ENCODE data around the gene PEAK1. TPM values are rescaled to one million over a fixed set of nuclear protein-coding genes. Genes with fewer than 3 reads are reported as not detected.
A peak's percentile ranks its signal among the peaks of the same experiment; 100 is the strongest.
"Not testable (repeated sequence)": the region's sequence is repeated elsewhere in the genome, so short reads cannot be mapped to it uniquely, and the experiment has no call there.

Gene PEAK1
- total RNA-seq, 1 experiment from 2014 or later: 21.2 TPM

- no peak overlapping the region for H2BK15ac ChIP-seq (ENCODE audit: low read depth, low read length)
- H3K23me2 ChIP-seq (ENCODE audit: insufficient read length, low read depth, low read length, poor library complexity, severe bottlenecking): no peaks in the 10 kb centered on the region
- no peak overlapping the region for H3T11ph ChIP-seq (ENCODE audit: low read length)
- H3K4ac ChIP-seq (ENCODE audit: low read depth, low read length): no peak overlapping the region
- Mint-ChIP-seq H3K4me3 (no peak overlapping the region), H3K9me3 (peaks cover 15% of the 10 kb centered on the region in 2 experiments; a peak in 4 of 5 replicates), H3K36me3 (ENCODE audit: insufficient read depth in 1 of 3, low read depth in 3 of 3) (peaks cover 21 to 29% (median 23%) of the 10 kb centered on the region in 3 experiments), H3K4me1 (peaks cover 22 to 38% of the 10 kb centered on the region in 2 experiments), H3K27me3 (ENCODE audit: low read depth) (no peaks in the 10 kb centered on the region), H3K27ac (peak overlapping the region in 2 of 3 experiments; percentile 12 to 94; a peak in 3 of 7 replicates)
- no peaks in the 10 kb centered on the region for H3K9me3 ChIP-seq (ENCODE audit: control insufficient read depth, low read depth, low read length)
- H2AK5ac ChIP-seq (ENCODE audit: insufficient read length, low read length): no peak overlapping the region
- H3K4me2 ChIP-seq (ENCODE audit: insufficient read depth, insufficient read length, low read length): no peak overlapping the region
- no peak overlapping the region for H3K23ac ChIP-seq (ENCODE audit: insufficient read length, low read depth, low read length)
- no peak overlapping the region for H2BK120ac ChIP-seq (ENCODE audit: low read depth, low read length, poor library complexity, severe bottlenecking)
- no peaks in the 10 kb centered on the region for H4K20me1 ChIP-seq (ENCODE audit: control insufficient read depth, insufficient read depth, insufficient read length)
- H2BK20ac ChIP-seq (ENCODE audit: low read depth, low read length, poor library complexity, severe bottlenecking): no peak overlapping the region
- H3K4me1 ChIP-seq (ENCODE audit: insufficient read depth, low read length): no peaks in the 10 kb centered on the region; the same call in 1 of the 2 replicates
- DNase-seq: no peak
- H4K5ac ChIP-seq (ENCODE audit: insufficient read length, low read depth, low read length): no peak overlapping the region
- H2AFZ ChIP-seq (ENCODE audit: low read length): no peak overlapping the region
- no CpG with 5 or more reads among the region's 7 CpGs for WGBS (ENCODE audit: extremely low coverage, insufficient read length, low lambda C conversion rate)
- H3K79me2 ChIP-seq (ENCODE audit: insufficient read depth, low read length): no peaks in the 10 kb centered on the region
- no peak overlapping the region for H3K18ac ChIP-seq (ENCODE audit: insufficient read length, low read depth, low read length)
- no peak overlapping the region for H4K91ac ChIP-seq (ENCODE audit: insufficient read length, low read depth, low read length)
- H3K79me1 ChIP-seq (ENCODE audit: insufficient read depth, low read depth, low read length, poor library complexity, severe bottlenecking): no peaks in the 10 kb centered on the region
- H3K27ac ChIP-seq (ENCODE audit: insufficient read length, low read depth, low read length): no peak overlapping the region
- H3K56ac ChIP-seq (ENCODE audit: insufficient read length, low read depth, low read length): no peak overlapping the region
- H3K14ac ChIP-seq (ENCODE audit: insufficient read depth, low read length): no peak overlapping the region
- H3K27me3 ChIP-seq (ENCODE audit: insufficient read depth, low read length): no peaks in the 10 kb centered on the region
- no peak overlapping the region for H2BK5ac ChIP-seq (ENCODE audit: insufficient read length, low read length)
- H2BK12ac ChIP-seq (ENCODE audit: insufficient read length, low read depth, low read length): no peak overlapping the region
- TF ChIP-seq, protein P1, sequence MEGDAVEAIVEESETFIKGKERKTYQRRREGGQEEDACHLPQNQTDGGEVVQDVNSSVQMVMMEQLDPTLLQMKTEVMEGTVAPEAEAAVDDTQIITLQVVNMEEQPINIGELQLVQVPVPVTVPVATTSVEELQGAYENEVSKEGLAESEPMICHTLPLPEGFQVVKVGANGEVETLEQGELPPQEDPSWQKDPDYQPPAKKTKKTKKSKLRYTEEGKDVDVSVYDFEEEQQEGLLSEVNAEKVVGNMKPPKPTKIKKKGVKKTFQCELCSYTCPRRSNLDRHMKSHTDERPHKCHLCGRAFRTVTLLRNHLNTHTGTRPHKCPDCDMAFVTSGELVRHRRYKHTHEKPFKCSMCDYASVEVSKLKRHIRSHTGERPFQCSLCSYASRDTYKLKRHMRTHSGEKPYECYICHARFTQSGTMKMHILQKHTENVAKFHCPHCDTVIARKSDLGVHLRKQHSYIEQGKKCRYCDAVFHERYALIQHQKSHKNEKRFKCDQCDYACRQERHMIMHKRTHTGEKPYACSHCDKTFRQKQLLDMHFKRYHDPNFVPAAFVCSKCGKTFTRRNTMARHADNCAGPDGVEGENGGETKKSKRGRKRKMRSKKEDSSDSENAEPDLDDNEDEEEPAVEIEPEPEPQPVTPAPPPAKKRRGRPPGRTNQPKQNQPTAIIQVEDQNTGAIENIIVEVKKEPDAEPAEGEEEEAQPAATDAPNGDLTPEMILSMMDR (conservative IDR thresholded peaks at IDR 0.05): no peak
- H4K8ac ChIP-seq (replicated peaks; ENCODE audit: insufficient read length, low read depth, low read length): no peak overlapping the region
- H3K9ac ChIP-seq (ENCODE audit: extremely low read depth, insufficient read length, low read length): no peak overlapping the region
Observed at GRCh38 chr15:77160562-77161478, 259.1 kb downstream of the PEAK1 start.

GRCh38 chr15:77156000-77156399, 263.9 kb downstream of the PEAK1 start:
- H2BK15ac ChIP-seq (ENCODE audit: low read depth, low read length); H3K79me1 ChIP-seq (ENCODE audit: insufficient read depth, low read depth, low read length, poor library complexity, severe bottlenecking); H3K23me2 ChIP-seq (ENCODE audit: insufficient read length, low read depth, low read length, poor library complexity, severe bottlenecking); H3T11ph ChIP-seq (ENCODE audit: low read length); H3K79me2 ChIP-seq (ENCODE audit: insufficient read depth, low read length); H3K9ac ChIP-seq (ENCODE audit: extremely low read depth, insufficient read length, low read length); H3K9me3 ChIP-seq (ENCODE audit: control insufficient read depth, low read depth, low read length); H3K23ac ChIP-seq (ENCODE audit: insufficient read length, low read depth, low read length); H4K20me1 ChIP-seq (ENCODE audit: control insufficient read depth, insufficient read depth, insufficient read length); H4K8ac ChIP-seq (replicated peaks; ENCODE audit: insufficient read length, low read depth, low read length); H2AK5ac ChIP-seq (ENCODE audit: insufficient read length, low read length); H2BK20ac ChIP-seq (ENCODE audit: low read depth, low read length, poor library complexity, severe bottlenecking); H2BK5ac ChIP-seq (ENCODE audit: insufficient read length, low read length); H3K27ac ChIP-seq (ENCODE audit: insufficient read length, low read depth, low read length); H3K18ac ChIP-seq (ENCODE audit: insufficient read length, low read depth, low read length); H3K4ac ChIP-seq (ENCODE audit: low read depth, low read length); H2BK12ac ChIP-seq (ENCODE audit: insufficient read length, low read depth, low read length); H2AFZ ChIP-seq (ENCODE audit: low read length); H3K4me3 Mint-ChIP-seq; H3K14ac ChIP-seq (ENCODE audit: insufficient read depth, low read length); H4K5ac ChIP-seq (ENCODE audit: insufficient read length, low read depth, low read length); H4K91ac ChIP-seq (ENCODE audit: insufficient read length, low read depth, low read length); H3K4me2 ChIP-seq (ENCODE audit: insufficient read depth, insufficient read length, low read length); H3K27me3 Mint-ChIP-seq (ENCODE audit: low read depth); H3K56ac ChIP-seq (ENCODE audit: insufficient read length, low read depth, low read length); H2BK120ac ChIP-seq (ENCODE audit: low read depth, low read length, poor library complexity, severe bottlenecking); H3K27me3 ChIP-seq (ENCODE audit: insufficient read depth, low read length); H3K4me1 ChIP-seq (ENCODE audit: insufficient read depth, low read length); H3K27ac Mint-ChIP-seq: not testable (repeated sequence)
- no CpG with 5 or more reads among the region's 11 CpGs for WGBS (ENCODE audit: extremely low coverage, insufficient read length, low lambda C conversion rate)
- H3K9me3 Mint-ChIP-seq: peaks cover 25 to 26% of the 10 kb centered on the region in 2 experiments
- peak; percentile 67 for DNase-seq
- peaks cover 32 to 39% (median 34%) of the 10 kb centered on the region in 3 experiments for H3K36me3 Mint-ChIP-seq (ENCODE audit: insufficient read depth in 1 of 3, low read depth in 3 of 3)
- H3K4me1 Mint-ChIP-seq: peaks cover 7 to 10% of the 10 kb centered on the region in 2 experiments; a peak in 3 of 4 replicates

Data from H9 (cell line).